Neuron (in vitro differentiated cells): ENCODE measurements around the gene CREB3L2.

Experiments
- H2AFZ ChIP-seq: one replicate; pipeline ENCODE4 v1.6.1; 2013; ENCODE audit warnings: low read depth, mild to moderate bottlenecking, inconsistent platforms, low read length, moderate library complexity
- H3K27me3 ChIP-seq: one replicate; pipeline ENCODE4 v1.6.1; 2013; ENCODE audit warnings: low read length; ENCODE audit not compliant: insufficient read depth
- H3K36me3 ChIP-seq: one replicate; pipeline ENCODE4 v1.6.1; 2013; ENCODE audit warnings: low read length; ENCODE audit not compliant: insufficient read depth
- H3K4me1 ChIP-seq: one replicate; pipeline ENCODE4 v1.6.1; 2013; ENCODE audit warnings: low read length; ENCODE audit not compliant: insufficient read depth
- H3K4me3 ChIP-seq: 2 replicates; pipeline ENCODE4 v1.5.1; 2013; ENCODE audit warnings: mild to moderate bottlenecking, low read length, moderate library complexity
- H3K9me3 ChIP-seq: one replicate; pipeline ENCODE4 v1.6.1; 2013; ENCODE audit warnings: low read length

Gene CREB3L2

GRCh38 chr7:137877027-137877675 lies 124.7 kb downstream of the CREB3L2 start:
- Histone ChIP-seq H3K27me3 (no peaks in the 10 kb centered on the region), H3K4me1 (peaks cover 37% of the 10 kb centered on the region), H3K36me3 (peaks cover 32% of the 10 kb centered on the region)

GRCh38 chr7:137875746-137876145 lies 126.1 kb downstream of the CREB3L2 start:
- H3K27me3 ChIP-seq: no peaks in the 10 kb centered on the region
- H3K9me3 ChIP-seq: peaks cover 2% of the 10 kb centered on the region
- H2AFZ ChIP-seq: no peak overlapping the region
- H3K4me3 ChIP-seq: no peak overlapping the region
- H3K36me3 ChIP-seq: peaks cover 19% of the 10 kb centered on the region
- H3K4me1 ChIP-seq: peaks cover 37% of the 10 kb centered on the region

More at GRCh38 chr7:137877027-137877675, 124.7 kb downstream of the CREB3L2 start:
- H3K9me3 ChIP-seq: peaks cover 8% of the 10 kb centered on the region
- H3K4me3 ChIP-seq: no peak overlapping the region
- H2AFZ ChIP-seq: no peak overlapping the region

DNA sequence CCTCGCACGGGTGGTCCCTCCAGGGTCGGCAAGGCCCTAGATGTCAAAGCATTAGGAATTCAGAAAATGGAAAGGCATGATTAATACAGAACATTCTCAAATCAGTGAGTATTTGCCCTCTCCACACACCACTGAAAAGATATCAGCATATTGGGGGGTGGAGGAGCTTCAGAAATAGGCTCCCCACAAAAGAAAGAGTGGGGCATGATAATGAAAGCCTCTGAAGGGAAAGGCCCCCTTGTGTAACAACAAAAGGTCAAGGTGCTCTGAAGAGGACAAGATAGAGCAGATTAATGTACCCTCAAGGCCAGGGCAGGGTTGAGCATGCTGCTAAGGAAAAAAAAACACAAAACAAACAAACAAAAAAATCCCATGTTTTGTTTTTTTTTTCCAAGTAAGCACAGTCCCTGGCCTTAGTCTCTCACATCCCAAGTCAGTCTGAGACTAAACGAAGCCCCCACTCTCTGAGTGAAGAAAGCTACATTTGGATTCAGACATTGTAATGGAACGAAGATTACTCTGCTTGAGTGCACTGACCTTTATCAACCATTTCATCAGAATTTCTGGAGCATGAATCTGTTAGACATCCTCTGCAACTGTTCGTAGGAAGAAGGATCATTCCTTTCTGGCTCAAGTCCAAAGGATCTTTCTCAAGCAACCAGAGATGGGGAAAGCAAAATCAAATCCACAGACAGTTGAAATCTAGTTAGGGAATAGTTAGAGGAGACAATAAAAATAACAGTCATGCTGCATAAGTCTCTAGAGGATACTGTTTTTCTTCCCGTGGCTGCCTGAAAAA lies 127.7 kb downstream of the CREB3L2 start:
- no peak overlapping the region for H2AFZ ChIP-seq
- H3K36me3 ChIP-seq: peaks cover 5% of the 10 kb centered on the region
- H3K4me3 ChIP-seq: no peak overlapping the region
- no peaks in the 10 kb centered on the region for H3K27me3 ChIP-seq
- peaks cover 29% of the 10 kb centered on the region for H3K4me1 ChIP-seq
- peaks cover 4% of the 10 kb centered on the region for H3K9me3 ChIP-seq

DNA sequence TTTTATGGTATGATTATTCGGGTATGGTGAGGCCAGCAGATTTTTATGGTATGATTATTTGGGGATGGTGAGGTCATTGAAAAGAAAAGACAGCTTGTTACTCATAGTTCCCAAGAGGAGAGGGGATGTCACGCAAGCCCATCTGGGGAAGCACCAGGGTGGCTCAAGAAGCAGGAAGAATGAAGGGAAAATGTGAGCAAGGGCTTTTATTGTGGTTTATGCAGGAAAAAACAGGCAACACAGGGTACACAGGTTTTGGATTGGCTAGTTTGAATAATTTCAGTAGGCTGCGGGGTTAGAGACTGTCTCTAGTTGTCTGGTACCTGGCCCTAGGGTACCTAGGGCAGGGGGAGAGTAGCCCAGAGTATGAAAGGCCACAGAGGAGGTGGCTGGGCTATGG lies 128.4 kb downstream of the CREB3L2 start:
- Histone ChIP-seq H3K4me3 (no peak overlapping the region), H2AFZ (no peak overlapping the region), H3K27me3 (no peaks in the 10 kb centered on the region), H3K9me3 (peaks cover 4% of the 10 kb centered on the region), H3K4me1 (peaks cover 27% of the 10 kb centered on the region), H3K36me3 (peaks cover under 1% of the 10 kb centered on the region)

DNA sequence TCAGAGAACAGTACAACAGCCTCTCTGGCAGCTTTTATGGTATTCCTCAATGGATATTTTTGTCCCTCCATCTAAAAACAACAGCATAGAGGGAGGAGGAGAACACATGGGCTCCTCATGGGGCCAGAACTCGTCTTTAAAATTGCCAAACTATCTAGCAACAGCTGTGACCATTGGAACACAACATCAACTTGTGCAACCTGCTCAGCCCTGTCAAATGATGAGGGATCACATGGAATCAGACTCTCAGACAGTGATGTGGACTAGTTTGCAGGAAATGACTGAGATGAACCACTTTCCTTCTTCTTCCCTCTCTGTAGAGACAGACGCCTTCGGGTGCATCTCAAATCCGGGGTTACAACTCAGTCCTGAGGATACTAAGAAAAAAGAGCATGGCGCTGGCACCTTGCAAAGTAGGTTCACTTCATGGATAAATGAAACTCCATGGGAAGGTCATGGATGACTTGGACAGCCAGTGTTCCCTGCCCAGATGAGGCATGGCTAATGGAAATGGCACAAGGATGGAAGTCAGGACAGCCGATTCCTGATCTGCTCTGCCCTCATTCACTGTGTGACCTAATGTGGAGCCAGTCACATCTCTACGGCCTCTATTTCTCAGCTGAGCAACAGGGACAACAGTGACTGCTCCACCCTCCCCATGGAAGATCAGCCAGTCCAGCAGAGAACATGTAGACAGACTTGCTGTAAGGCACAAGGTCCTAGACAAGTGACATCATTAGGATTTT lies 130.5 kb downstream of the CREB3L2 start:
- no peak overlapping the region for H2AFZ ChIP-seq
- no peak overlapping the region for H3K4me3 ChIP-seq
- H3K27me3 ChIP-seq: no peaks in the 10 kb centered on the region
- no peaks in the 10 kb centered on the region for H3K36me3 ChIP-seq
- H3K9me3 ChIP-seq: peaks cover 6% of the 10 kb centered on the region
- H3K4me1 ChIP-seq: peaks cover 7% of the 10 kb centered on the region

DNA sequence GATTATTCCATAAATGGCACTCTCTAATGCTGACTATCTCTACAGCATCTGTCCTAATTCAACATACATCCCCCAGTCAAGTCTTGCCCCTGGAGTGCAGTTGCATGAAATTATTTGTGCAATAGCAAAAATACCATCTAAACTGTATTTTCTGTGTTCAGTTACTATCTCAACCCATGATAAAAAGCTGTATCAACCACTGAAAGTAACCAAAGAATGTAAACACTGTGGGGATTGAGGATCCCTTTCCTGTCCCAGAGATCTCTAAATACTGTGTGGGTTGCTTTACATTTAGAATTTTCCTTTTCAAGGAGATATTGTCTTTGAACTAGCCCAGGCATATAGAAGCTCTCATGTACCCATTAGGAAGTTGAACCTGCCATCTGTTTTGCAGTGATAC lies 131.2 kb downstream of the CREB3L2 start:
- Histone ChIP-seq H3K36me3 (no peaks in the 10 kb centered on the region), H2AFZ (no peak overlapping the region), H3K4me1 (peaks cover 7% of the 10 kb centered on the region), H3K27me3 (no peaks in the 10 kb centered on the region), H3K9me3 (peaks cover 7% of the 10 kb centered on the region), H3K4me3 (no peak overlapping the region)

- H3K4me1 ChIP-seq: peaks cover 7% of the 10 kb centered on the region
- peaks cover 4% of the 10 kb centered on the region for H3K36me3 ChIP-seq
- H2AFZ ChIP-seq: no peak overlapping the region
- peaks cover 7% of the 10 kb centered on the region for H3K9me3 ChIP-seq
- H3K27me3 ChIP-seq: no peaks in the 10 kb centered on the region
- H3K4me3 ChIP-seq: no peak overlapping the region
These were observed 131.8 kb downstream of the CREB3L2 start for GRCh38 chr7:137870078-137870477.

DNA sequence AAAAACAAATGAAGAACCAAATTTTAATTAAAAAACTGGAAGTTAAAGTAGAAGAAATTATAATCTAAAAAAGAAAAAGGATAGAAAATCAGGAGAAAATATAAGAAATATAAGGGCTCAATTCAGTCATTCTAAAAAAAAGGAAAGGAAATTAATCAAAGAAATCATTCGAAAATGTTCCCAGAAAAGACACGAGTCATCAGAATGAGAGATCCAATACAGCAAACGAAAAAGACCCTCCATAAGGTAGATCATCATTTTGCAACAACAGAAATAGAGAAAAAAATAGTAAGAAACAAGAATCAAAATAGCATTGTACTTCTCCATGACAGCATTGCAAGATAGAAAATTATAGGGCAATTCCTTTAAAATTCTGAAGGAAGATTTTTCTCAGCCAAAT lies 132.6 kb downstream of the CREB3L2 start:
- no peak overlapping the region for H2AFZ ChIP-seq
- peaks cover 5% of the 10 kb centered on the region for H3K36me3 ChIP-seq
- H3K27me3 ChIP-seq: no peaks in the 10 kb centered on the region
- no peak overlapping the region for H3K4me3 ChIP-seq
- peaks cover 5% of the 10 kb centered on the region for H3K4me1 ChIP-seq
- peaks cover 7% of the 10 kb centered on the region for H3K9me3 ChIP-seq

DNA sequence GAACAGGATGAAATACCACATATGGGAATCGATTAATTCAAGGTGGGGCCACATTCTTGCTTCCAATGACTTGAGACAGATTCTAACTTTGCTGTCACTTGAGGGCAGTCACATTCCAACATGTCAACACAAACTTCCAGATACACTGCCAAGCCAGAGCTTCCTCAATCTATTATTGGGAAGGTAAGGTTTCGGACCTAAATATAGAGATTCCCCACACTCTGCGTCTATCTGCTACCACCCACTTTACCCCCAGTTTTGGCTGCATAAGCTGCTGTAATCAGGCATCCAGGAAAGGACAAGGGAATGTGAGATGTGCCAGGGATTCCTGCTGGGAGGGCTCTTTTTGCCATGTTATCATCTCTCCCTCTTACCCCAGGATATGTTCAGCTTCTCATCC lies 134.6 kb downstream of the CREB3L2 start:
- Histone ChIP-seq H3K4me1 (no peaks in the 10 kb centered on the region), H3K36me3 (peaks cover 5% of the 10 kb centered on the region)

GRCh38 chr7:137865764-137866163 lies 136.1 kb downstream of the CREB3L2 start:
- no peaks in the 10 kb centered on the region for H3K27me3 ChIP-seq
- no peak overlapping the region for H3K4me3 ChIP-seq
- H3K4me1 ChIP-seq: no peaks in the 10 kb centered on the region
- peaks cover 10% of the 10 kb centered on the region for H3K9me3 ChIP-seq
- peaks cover 5% of the 10 kb centered on the region for H3K36me3 ChIP-seq
- no peak overlapping the region for H2AFZ ChIP-seq

More for the DNA sequence above, 134.6 kb downstream of the CREB3L2 start:
- no peak overlapping the region for H2AFZ ChIP-seq
- no peaks in the 10 kb centered on the region for H3K27me3 ChIP-seq
- no peak overlapping the region for H3K4me3 ChIP-seq
- H3K9me3 ChIP-seq: peaks cover 10% of the 10 kb centered on the region

- Histone ChIP-seq H3K27me3 (no peaks in the 10 kb centered on the region), H3K36me3 (peaks cover 5% of the 10 kb centered on the region), H3K4me1 (peaks cover 3% of the 10 kb centered on the region), H3K9me3 (peaks cover 7% of the 10 kb centered on the region), H2AFZ (no peak overlapping the region), H3K4me3 (no peak overlapping the region)
These were observed 138.9 kb downstream of the CREB3L2 start for GRCh38 chr7:137862964-137863363.

GRCh38 chr7:137862358-137862757 lies 139.5 kb downstream of the CREB3L2 start:
- Histone ChIP-seq H3K4me3 (no peak overlapping the region), H2AFZ (no peak overlapping the region), H3K9me3 (peaks cover 7% of the 10 kb centered on the region), H3K4me1 (peaks cover 3% of the 10 kb centered on the region), H3K27me3 (no peaks in the 10 kb centered on the region), H3K36me3 (peaks cover 5% of the 10 kb centered on the region)

- Histone ChIP-seq H3K9me3 (peaks cover 2% of the 10 kb centered on the region), H2AFZ (no peak overlapping the region), H3K4me3 (no peak overlapping the region), H3K4me1 (peaks cover 3% of the 10 kb centered on the region), H3K36me3 (peaks cover 5% of the 10 kb centered on the region), H3K27me3 (no peaks in the 10 kb centered on the region)
These were observed 141.3 kb downstream of the CREB3L2 start for GRCh38 chr7:137860542-137860941.
